Body of pancreas (tissue), 4 donors: ENCODE data around the gene EPHB1. TPM values are rescaled to one million over a fixed set of nuclear protein-coding genes. Genes with fewer than 3 reads are reported as not detected.

Experiments
- ATAC-seq: fragments of 150-250 bp; one replicate; pipeline ENCODE4 v1.9.1; 2016
- DNase-seq, 4 donors: peaks; one replicate each; pipeline ENCODE4 v3.0.0-alpha.2; 2019
- H3K27ac ChIP-seq, 4 donors: fragments of 200-600 bp; sonication (generic); 1 replicate in 3 of 4; 2 replicates in 1 of 4; pipeline versions ENCODE4 v1.5.1 to v1.6.1; 2016 to 2019; ENCODE audit warnings: mild to moderate bottlenecking in 1 of 4, mixed read lengths in 1 of 4, moderate library complexity in 1 of 4
- H3K27me3 ChIP-seq, 2 donors: fragments of 200-600 bp; sonication (generic); one replicate each; pipeline ENCODE4 v1.6.0; 2016; ENCODE audit warnings: mild to moderate bottlenecking in 1 of 2
- H3K36me3 ChIP-seq, 2 donors: fragments of 200-600 bp; sonication (generic); replicated peaks in 1 of 2; 2 replicates each; pipeline ENCODE4 v1.5.1; 2016; ENCODE audit warnings: low read depth in 2 of 2; ENCODE audit not compliant: insufficient read depth in 1 of 2
- H3K4me1 ChIP-seq: fragments of 200-600 bp; sonication (generic); one replicate; pipeline ENCODE4 v1.6.0; 2016
- H3K4me3 ChIP-seq, 2 donors: fragments of 200-600 bp; sonication (generic); 1 replicate in 1 of 2; 2 replicates in 1 of 2; pipeline ENCODE4 v1.5.1; 2016 to 2019
- H3K9me3 ChIP-seq, 3 donors: fragments of 200-600 bp; sonication (generic); 1 replicate in 2 of 3; 2 replicates in 1 of 3; pipeline ENCODE4 v1.5.1; 2016
- CTCF ChIP-seq, 7 experiments: fragments of 450-650 bp in 4 of 7; fragments of 200-600 bp in 3 of 7; sonication (generic) in 3 of 7; IDR thresholded peaks; one replicate each; pipeline ENCODE4 v1.5.1; 2016 to 2019; ENCODE audit warnings: antibody characterized with exemption in 7 of 7
- POLR2A ChIP-seq, 3 donors: fragments of 450-650 bp; IDR thresholded peaks; one replicate each; pipeline ENCODE4 v1.6.1; 2016; ENCODE audit warnings: antibody characterized with exemption in 3 of 3, mild to moderate bottlenecking in 2 of 3
- WGBS, 2 donors: methylation state at CpG; one replicate each; pipeline ENCODE4 v1.1.5; 2017; 5-methylcytosine and 5-hydroxymethylcytosine counted together
- intact Hi-C: fragments of 100-400 bp; cut with DNase I; formaldehyde crosslinking; loops from one replicate; pipeline ENCODE4 v1.15.1; 2023
- total RNA-seq, 2 donors: library from RNA; depleted of rRNA; stranded (reverse); fragments of >200 nt; gene quantifications; one replicate each; pipeline ENCODE4 v1.1.0, GENCODE V29; 2016

The EPHB1 gene
- total RNA-seq, 2 donors from 2014 or later: 1.3 TPM; not detected in 1

GRCh38 chr3:134898181-134898754 lies 103.2 kb downstream of the EPHB1 start:
- Histone ChIP-seq H3K4me1 (no peaks in the 10 kb centered on the region), H3K27me3 (no peaks in the 10 kb centered on the region), H3K27ac (no peak overlapping the region), H3K9me3 (no peaks in the 10 kb centered on the region), H3K4me3 (no peak overlapping the region), H3K36me3 (no peaks in the 10 kb centered on the region)
- intact Hi-C loops: no loop called here
- ATAC-seq: no peak
- no peak for DNase-seq
- 76 to 81% methylated on average over 7 of the region's 7 CpGs for WGBS, 2 donors
- no peak for TF ChIP-seq CTCF (IDR thresholded peaks at IDR 0.05)

DNA sequence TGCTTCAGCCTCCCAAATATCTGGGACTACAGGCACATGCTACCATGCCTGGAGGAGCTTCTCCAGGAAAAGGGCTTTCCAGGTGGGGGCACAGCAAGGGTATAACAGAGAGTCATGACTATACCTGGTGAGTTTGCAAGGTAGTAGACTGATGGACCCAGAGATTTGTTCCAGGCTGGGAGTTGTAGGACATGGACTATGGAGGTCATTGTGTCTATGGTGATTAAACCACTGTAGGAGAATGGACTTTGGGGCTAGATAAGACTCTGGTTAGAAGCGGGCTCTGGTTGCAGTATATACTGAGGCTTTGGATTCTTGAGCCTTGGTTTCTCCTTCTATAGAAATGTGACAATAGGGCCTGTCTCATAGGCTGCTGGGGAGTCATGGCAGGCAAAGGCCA lies 104.7 kb downstream of the EPHB1 start:
- DNase-seq: no peak
- Histone ChIP-seq H3K36me3 (no peaks in the 10 kb centered on the region), H3K4me3 (no peak overlapping the region), H3K9me3 (no peaks in the 10 kb centered on the region), H3K27me3 (no peaks in the 10 kb centered on the region), H3K4me1 (no peaks in the 10 kb centered on the region), H3K27ac (no peak overlapping the region)
- intact Hi-C loops: no loop called here
- ATAC-seq: no peak
- TF ChIP-seq CTCF (IDR thresholded peaks at IDR 0.05): no peak
- no peak for TF ChIP-seq POLR2A (IDR thresholded peaks at IDR 0.05)
- 94 to 100% methylated on average over 1 of the region's 1 CpG for WGBS, 2 donors

GRCh38 chr3:134900482-134900881 lies 105.4 kb downstream of the EPHB1 start:
- ATAC-seq (no peak), DNase-seq (no peak)
- H3K27me3 ChIP-seq: no peaks in the 10 kb centered on the region
- 93 to 100% methylated on average over 1 of the region's 1 CpG for WGBS, 2 donors
- no peaks in the 10 kb centered on the region for H3K4me1 ChIP-seq
- TF ChIP-seq CTCF (IDR thresholded peaks at IDR 0.05) (no peak), POLR2A (IDR thresholded peaks at IDR 0.05) (no peak)
- no peak overlapping the region for H3K27ac ChIP-seq
- no peaks in the 10 kb centered on the region for H3K36me3 ChIP-seq
- H3K4me3 ChIP-seq: no peak overlapping the region
- H3K9me3 ChIP-seq: no peaks in the 10 kb centered on the region
- intact Hi-C loops: no loop called here

DNA sequence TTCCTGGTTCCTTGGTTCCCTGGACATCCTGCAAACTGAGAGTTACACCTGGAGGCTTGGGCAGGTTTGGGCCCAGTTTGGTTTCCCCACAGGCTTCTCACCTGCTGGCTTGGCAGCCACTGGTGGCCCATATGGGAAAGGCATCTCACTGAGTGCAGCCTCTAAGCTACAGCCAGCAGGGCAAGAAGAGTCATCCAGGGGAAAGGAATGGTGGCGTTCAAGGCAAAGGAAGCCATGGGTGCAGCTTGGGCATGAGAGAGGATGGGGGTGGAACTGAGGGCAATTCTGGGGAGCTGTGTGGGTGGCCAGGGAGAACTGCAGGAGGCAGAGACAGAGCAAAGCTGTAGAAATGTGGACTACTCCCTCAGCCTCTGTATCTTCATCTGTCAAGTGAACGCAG lies 106.4 kb downstream of the EPHB1 start:
- TF ChIP-seq CTCF (IDR thresholded peaks at IDR 0.05): no peak
- TF ChIP-seq POLR2A (IDR thresholded peaks at IDR 0.05): no peak

GRCh38 chr3:134903837-134904236 lies 108.8 kb downstream of the EPHB1 start:
- Histone ChIP-seq H3K9me3 (no peaks in the 10 kb centered on the region), H3K4me3 (no peak overlapping the region), H3K4me1 (no peaks in the 10 kb centered on the region), H3K27me3 (no peaks in the 10 kb centered on the region), H3K27ac (no peak overlapping the region), H3K36me3 (no peaks in the 10 kb centered on the region)
- DNase-seq (no peak), ATAC-seq (no peak)
- WGBS, 2 donors: 23 to 32% methylated on average over 3 to 4 of the region's 4 CpGs
- intact Hi-C loops: no loop called here
- TF ChIP-seq CTCF (IDR thresholded peaks at IDR 0.05) (no peak), POLR2A (IDR thresholded peaks at IDR 0.05) (no peak)

More for the DNA sequence above, 106.4 kb downstream of the EPHB1 start:
- 85 to 100% methylated on average over 2 of the region's 2 CpGs for WGBS, 2 donors
- Histone ChIP-seq H3K27me3 (no peaks in the 10 kb centered on the region), H3K9me3 (no peaks in the 10 kb centered on the region), H3K36me3 (no peaks in the 10 kb centered on the region), H3K4me3 (no peak overlapping the region), H3K27ac (no peak overlapping the region), H3K4me1 (no peaks in the 10 kb centered on the region)
- ATAC-seq: no peak
- intact Hi-C loops: no loop called here
- DNase-seq: no peak
